ENCODE results near the gene EMC1.

DNA sequence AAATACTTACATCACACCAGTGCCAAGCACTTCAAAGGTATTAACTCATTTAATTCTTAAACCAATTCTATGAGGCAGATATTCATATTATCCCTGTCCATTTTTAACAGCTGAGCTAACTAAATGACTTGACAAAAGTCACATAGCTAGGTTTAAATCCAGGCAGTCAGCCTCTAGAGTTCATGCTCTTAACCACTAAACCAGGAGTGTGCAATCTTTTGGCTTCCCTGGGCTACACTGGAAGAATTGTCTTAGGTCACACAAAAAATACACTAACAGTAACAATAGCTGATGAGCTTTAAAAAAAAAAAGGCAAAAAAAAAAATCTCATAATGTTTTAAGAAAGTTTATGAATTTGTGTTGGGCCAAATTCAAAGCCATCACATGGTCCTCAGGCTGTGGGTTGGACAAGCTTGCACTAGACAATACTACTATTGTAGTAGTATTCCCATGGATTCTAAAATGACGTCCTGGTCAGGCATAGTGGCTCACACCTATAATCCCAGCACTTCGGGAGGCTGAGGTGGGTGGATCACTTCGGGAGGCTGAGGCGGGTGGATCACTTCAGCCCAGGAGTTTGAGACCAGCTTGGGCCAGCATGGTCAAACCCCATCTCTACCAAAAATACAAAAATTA, 51.2 kb downstream of the EMC1 start:
- TF ChIP-seq, protein P1, sequence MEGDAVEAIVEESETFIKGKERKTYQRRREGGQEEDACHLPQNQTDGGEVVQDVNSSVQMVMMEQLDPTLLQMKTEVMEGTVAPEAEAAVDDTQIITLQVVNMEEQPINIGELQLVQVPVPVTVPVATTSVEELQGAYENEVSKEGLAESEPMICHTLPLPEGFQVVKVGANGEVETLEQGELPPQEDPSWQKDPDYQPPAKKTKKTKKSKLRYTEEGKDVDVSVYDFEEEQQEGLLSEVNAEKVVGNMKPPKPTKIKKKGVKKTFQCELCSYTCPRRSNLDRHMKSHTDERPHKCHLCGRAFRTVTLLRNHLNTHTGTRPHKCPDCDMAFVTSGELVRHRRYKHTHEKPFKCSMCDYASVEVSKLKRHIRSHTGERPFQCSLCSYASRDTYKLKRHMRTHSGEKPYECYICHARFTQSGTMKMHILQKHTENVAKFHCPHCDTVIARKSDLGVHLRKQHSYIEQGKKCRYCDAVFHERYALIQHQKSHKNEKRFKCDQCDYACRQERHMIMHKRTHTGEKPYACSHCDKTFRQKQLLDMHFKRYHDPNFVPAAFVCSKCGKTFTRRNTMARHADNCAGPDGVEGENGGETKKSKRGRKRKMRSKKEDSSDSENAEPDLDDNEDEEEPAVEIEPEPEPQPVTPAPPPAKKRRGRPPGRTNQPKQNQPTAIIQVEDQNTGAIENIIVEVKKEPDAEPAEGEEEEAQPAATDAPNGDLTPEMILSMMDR (IDR thresholded peaks at IDR 0.05; ENCODE audit: borderline replicate concordance, extremely low read depth, low read length, poor library complexity, severe bottlenecking): no peak
- no peak for TF ChIP-seq EZH2 (IDR thresholded peaks at IDR 0.05; ENCODE audit: borderline replicate concordance, low read depth, low read length, severe bottlenecking)
